SHP77 treated with DMSO at 0.1 percent for 48 hours (cell line): ENCODE data around the gene DPYSL5.
"Not testable (repeated sequence)": the region's sequence is repeated elsewhere in the genome, so short reads cannot be mapped to it uniquely, and the experiment has no call there.

Experiments used
- DNase-seq: peaks from one replicate; lab custom pipeline; 2025; lab: John Stamatoyannopoulos, UW

DPYSL5 gene

DNA sequence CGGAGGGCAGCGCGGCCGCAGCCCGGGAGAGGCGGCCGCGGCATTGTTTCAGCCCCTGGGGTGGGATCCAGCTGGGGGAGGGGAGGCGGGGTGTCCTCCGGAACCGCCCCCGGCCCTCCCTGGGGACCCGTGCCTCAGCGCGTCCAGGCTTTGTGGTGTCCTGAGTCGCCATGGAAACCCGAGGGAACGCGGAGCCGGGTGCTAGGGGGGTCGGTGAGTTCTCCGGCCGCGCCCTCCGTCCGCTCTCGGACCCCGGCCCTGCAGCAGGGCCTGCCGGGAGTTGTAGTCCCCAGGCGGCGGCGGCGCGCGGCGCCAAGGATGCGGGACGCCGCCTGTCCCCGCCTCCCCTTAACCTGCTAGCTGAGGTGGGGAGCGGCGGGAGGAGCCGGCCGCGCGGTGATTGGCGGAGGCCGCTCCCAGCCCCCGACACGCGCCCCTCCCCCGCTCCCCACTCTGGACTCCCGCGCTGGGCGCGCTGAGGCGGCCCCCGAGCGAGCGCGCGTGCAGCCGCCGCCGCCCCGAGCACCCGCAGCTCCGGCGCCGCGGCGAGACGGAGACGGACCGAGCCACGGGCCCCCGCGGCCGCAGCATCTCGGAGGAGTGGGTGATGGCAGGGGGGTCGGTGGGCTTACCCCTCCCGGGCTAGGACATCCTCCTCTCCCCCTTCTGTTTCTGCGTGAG, at the start of gene DPYSL5:
TSS of gene DPYSL5 (plus strand) at position 478 of the 681 bp plus-strand sequence. CDS start 50,368 bp downstream, outside the sequence.
- peak; percentile 34 for DNase-seq

GRCh38 chr2:26801328-26801727, 46.6 kb upstream of the DPYSL5 start:
- no peak for DNase-seq

- no peak for DNase-seq
Measured at GRCh38 chr2:26801796-26802195, 46.1 kb upstream of the DPYSL5 start.

- no peak for DNase-seq
Measured at GRCh38 chr2:26805241-26805676, 42.7 kb upstream of the DPYSL5 start.

GRCh38 chr2:26807788-26808460, 40.0 kb upstream of the DPYSL5 start:
- no peak for DNase-seq

GRCh38 chr2:26809211-26809610, 38.7 kb upstream of the DPYSL5 start:
- DNase-seq: no peak

DNA sequence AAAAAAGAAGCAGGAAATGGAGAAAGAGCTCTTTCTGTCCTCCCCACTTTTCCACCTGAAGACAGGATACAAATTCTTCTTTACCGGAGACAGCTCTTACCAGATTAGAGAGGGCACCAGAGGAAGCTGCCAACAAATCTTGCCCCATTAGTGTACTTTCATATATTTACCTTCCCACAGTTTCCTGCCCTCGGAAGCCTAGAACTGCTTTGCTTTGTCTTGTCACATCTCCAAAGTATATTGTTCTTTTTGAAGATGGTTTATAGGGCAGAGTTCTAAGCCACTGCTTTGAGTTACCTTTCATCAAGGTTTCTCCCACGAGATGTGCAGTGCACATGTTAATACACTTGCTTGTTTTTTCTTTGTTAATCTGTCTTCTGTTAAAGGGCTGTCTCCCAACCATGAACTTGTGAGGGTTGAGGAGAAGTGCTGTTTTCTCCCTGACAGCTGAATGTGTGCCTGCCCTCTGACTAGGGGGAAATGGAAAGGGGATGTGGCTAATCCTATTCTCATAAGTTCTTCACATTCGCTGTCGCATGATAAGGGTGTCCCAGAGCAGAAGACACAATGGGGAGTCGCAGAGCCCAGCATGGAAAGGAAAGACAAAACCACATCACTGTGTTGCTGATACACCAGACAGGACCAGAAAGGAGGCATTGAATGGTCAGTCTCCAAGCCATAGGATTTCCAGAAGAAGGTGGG, 37.9 kb upstream of the DPYSL5 start:
- DNase-seq: no peak

- DNase-seq: no peak
Measured at GRCh38 chr2:26811261-26811660, 36.7 kb upstream of the DPYSL5 start.

- DNase-seq: no peak
Measured at GRCh38 chr2:26811791-26812694, 35.9 kb upstream of the DPYSL5 start.

- DNase-seq: no peak
Measured at GRCh38 chr2:26812731-26813130, 35.2 kb upstream of the DPYSL5 start.

DNA sequence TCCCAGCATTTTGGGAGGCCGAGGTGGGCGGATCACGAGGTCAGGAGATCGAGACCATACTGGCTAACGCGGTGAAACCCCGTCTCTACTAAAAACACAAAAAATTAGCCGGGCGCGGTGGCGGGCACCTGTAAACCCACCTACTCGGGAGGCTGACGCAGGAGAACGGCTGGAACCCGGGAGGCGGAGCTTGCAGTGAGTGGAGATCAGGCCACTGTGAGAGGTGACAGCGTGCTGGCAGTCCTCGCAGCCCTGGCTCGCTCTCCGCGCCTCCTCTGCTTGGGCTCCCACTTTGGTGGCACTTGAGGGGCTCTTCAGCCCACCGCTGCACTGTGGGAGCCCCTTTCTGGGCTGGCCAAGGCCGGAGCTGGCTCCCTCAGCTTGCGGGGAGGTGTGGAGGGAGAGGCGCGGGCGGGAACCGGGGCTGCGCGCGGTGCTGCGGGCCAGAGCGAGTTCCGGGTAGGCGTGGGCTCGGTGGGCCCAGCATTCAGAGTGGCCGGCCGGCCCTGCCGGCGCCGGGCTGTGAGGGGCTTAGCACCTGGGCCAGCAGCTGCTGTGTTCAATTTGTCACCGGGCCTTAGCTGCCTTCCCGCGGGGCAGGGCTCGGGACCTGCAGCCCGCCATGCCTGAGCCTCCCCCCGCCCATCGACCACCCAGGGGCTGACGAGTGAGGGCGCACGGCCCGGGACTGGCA, 33.7 kb upstream of the DPYSL5 start:
- not testable (repeated sequence) for DNase-seq

GRCh38 chr2:26816893-26817292, 31.0 kb upstream of the DPYSL5 start:
- no peak for DNase-seq

- DNase-seq: no peak
Measured at GRCh38 chr2:26818255-26818654, 29.7 kb upstream of the DPYSL5 start.

GRCh38 chr2:26818972-26819371, 29.0 kb upstream of the DPYSL5 start:
- no peak for DNase-seq

DNA sequence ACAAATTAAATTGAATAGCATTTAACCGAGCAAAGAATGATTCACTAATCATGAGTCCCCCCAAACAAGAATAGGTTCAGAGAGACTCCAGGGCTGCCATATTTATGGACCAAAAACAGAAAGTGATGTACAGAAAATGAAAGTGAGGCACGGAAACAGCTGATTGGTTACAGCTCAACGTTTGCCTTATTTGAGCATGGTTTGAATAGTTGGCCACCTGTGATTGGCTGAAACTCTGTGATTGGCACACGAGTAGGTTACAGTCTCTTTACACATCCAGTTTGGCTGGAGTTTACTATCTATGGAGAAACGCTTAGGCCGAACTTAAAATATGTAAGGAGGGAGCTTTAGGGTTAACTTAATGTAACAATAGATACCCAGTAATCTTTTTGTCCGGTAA, 27.0 kb upstream of the DPYSL5 start:
- DNase-seq: no peak

DNA sequence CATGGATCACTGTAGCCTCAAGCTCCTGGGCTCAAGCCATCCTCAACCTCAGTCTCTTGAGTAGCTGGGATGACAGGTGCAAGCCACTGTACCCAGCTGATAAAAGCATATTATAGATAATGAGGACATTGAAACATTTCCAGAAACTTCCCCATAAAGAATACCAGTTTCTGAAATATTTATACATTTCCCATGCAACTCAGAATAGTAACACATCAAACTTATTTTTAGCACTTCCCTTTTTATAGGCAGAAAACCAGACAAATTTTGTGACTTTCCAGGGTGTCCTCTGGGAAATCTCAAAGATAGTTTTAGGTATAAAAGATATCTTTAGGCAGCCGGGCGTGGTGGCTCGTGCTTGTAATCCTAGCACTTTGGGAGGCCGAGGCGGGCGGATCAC, 25.1 kb upstream of the DPYSL5 start:
- DNase-seq: no peak

- no peak for DNase-seq
Measured at GRCh38 chr2:26838121-26838906, 9.6 kb upstream of the DPYSL5 start.

DNA sequence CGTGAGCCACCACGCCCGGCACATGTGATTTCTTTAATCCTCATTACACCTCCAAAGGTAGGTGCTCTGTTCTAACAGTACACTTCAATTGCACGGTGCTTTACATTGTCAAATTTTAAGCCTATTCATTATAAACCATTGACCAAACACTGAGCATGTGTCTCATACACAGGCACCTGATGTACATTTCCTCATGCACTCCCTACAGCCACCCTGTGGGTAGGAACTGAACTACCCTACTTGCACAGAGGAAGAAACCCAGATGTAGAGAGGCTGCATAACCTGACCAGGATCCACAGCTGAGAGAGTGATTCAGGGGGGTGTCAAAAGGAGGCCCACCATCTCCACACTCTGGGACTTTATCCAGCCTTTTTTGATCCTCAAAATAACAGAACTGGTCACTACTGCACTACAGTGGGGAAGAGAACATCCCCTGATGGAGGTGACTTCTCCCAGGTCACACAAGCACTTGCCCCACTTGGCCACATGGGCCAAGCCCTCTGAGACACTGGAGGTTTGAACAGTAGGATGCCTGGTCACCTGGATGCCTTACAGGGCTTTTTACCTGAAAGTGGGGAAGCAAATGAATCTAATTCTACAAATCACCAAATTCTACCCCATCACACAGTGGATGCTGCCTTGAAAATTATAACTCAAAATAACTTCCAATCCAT, 6.9 kb upstream of the DPYSL5 start:
- DNase-seq: no peak

DNA sequence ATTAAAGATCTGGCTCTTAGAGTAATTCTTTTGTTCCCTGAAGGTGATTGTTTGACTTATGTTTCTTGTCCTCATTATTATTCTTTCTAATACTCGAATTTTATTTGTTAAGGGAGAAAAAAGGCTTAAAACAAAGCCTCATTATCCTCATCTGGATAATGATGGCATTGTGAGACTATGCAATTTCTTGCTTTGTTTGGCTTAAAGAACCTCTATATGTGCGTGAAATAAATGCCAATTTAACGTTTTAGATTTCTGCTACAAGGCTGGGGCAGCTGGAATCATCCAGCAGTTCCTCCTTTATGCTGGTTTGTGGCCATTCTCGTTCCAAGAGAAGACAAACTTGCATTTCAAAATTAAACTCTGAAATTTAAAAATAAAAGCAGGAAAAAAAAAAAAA, 4.9 kb upstream of the DPYSL5 start:
- no peak for DNase-seq

- DNase-seq: no peak
Measured at GRCh38 chr2:26845021-26845420, 2.9 kb upstream of the DPYSL5 start.
